M059J (cell line): ENCODE results near the gene NKD1. TPM values are rescaled to one million over a fixed set of nuclear protein-coding genes. Genes with fewer than 3 reads are reported as not detected.

Source experiments
- DNase-seq: peaks from one replicate; pipeline ENCODE4 v3.0.0-alpha.2; 2012; ENCODE audit warnings: low read depth
- total RNA-seq: library from RNA; depleted of rRNA; stranded (reverse); fragments of >200 nt; shearing (Covaris generic); gene quantifications from 2 replicates; pipeline ENCODE4 v1.2.3, GENCODE V29; 2014

Gene NKD1
- total RNA-seq, 1 experiment from 2014 or later = 1.0 TPM

GRCh38 chr16:50580180-50580798, 32.1 kb downstream of the NKD1 start:
- DNase-seq = no peak

- DNase-seq = no peak
Measured at GRCh38 chr16:50581845-50582244, 33.6 kb downstream of the NKD1 start.

- DNase-seq = no peak
Measured at GRCh38 chr16:50583211-50583610, 35.0 kb downstream of the NKD1 start.

GRCh38 chr16:50584033-50584722, 36.0 kb downstream of the NKD1 start:
- DNase-seq = no peak

- peak; percentile 12 for DNase-seq
Measured at GRCh38 chr16:50585331-50585776, 37.2 kb downstream of the NKD1 start.

GRCh38 chr16:50587543-50587942, 39.3 kb downstream of the NKD1 start:
- no peak for DNase-seq

GRCh38 chr16:50588276-50588675, 40.1 kb downstream of the NKD1 start:
- DNase-seq = no peak

- no peak for DNase-seq
Measured at GRCh38 chr16:50591209-50591608, 43.0 kb downstream of the NKD1 start.

GRCh38 chr16:50591800-50592771, 43.9 kb downstream of the NKD1 start:
- DNase-seq = peak; percentile 64

GRCh38 chr16:50592996-50593395, 44.8 kb downstream of the NKD1 start:
- DNase-seq = no peak

GRCh38 chr16:50593410-50594150, 45.4 kb downstream of the NKD1 start:
- DNase-seq = peak; percentile 15

- DNase-seq = peak; percentile 60
Measured at GRCh38 chr16:50594308-50595260, 46.4 kb downstream of the NKD1 start.

- DNase-seq = no peak
Measured at GRCh38 chr16:50595859-50596258, 47.7 kb downstream of the NKD1 start.

GRCh38 chr16:50596762-50597450, 48.7 kb downstream of the NKD1 start:
- DNase-seq = no peak

GRCh38 chr16:50597563-50598255, 49.5 kb downstream of the NKD1 start:
- no peak for DNase-seq

- DNase-seq = no peak
Measured at GRCh38 chr16:50598256-50598894, 50.2 kb downstream of the NKD1 start.

- no peak for DNase-seq
Measured at GRCh38 chr16:50598936-50599361, 50.8 kb downstream of the NKD1 start.

- DNase-seq = peak; percentile 82
Measured at GRCh38 chr16:50599494-50599893, 51.3 kb downstream of the NKD1 start.
